Epithelial cell of proximal tubule (primary cell): ENCODE data around the gene P2RY14. TPM values are rescaled to one million over a fixed set of nuclear protein-coding genes. Genes with fewer than 3 reads are reported as not detected.

Experiments used
- DNase-seq: peaks from one replicate; pipeline ENCODE4 v3.0.0-alpha.2; 2011; ENCODE audit warnings: low read depth
- H3K4me3 ChIP-seq: 2 replicates; pipeline ENCODE4 v1.5.1; 2011; ENCODE audit warnings: low read depth, mild to moderate bottlenecking, low read length
- total RNA-seq: library from RNA; depleted of rRNA; stranded (reverse); fragments of >200 nt; gene quantifications from 2 replicates; pipeline ENCODE4 v1.2.3, GENCODE V29; 2015
- TF ChIP-seq, protein P1 (sequence below): conservative IDR thresholded peaks from 2 replicates; pipeline ENCODE4 v1.5.1; 2012; ENCODE audit warnings: low read depth, mild to moderate bottlenecking, low read length

Gene P2RY14
- total RNA-seq, 1 donor from 2014 or later: not detected

GRCh38 chr3:151290673-151291072 lies 12.3 kb upstream of the P2RY14 start:
- H3K4me3 ChIP-seq: no peak overlapping the region
- DNase-seq: no peak
- TF ChIP-seq, protein P1, sequence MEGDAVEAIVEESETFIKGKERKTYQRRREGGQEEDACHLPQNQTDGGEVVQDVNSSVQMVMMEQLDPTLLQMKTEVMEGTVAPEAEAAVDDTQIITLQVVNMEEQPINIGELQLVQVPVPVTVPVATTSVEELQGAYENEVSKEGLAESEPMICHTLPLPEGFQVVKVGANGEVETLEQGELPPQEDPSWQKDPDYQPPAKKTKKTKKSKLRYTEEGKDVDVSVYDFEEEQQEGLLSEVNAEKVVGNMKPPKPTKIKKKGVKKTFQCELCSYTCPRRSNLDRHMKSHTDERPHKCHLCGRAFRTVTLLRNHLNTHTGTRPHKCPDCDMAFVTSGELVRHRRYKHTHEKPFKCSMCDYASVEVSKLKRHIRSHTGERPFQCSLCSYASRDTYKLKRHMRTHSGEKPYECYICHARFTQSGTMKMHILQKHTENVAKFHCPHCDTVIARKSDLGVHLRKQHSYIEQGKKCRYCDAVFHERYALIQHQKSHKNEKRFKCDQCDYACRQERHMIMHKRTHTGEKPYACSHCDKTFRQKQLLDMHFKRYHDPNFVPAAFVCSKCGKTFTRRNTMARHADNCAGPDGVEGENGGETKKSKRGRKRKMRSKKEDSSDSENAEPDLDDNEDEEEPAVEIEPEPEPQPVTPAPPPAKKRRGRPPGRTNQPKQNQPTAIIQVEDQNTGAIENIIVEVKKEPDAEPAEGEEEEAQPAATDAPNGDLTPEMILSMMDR: peak; percentile 75

DNA sequence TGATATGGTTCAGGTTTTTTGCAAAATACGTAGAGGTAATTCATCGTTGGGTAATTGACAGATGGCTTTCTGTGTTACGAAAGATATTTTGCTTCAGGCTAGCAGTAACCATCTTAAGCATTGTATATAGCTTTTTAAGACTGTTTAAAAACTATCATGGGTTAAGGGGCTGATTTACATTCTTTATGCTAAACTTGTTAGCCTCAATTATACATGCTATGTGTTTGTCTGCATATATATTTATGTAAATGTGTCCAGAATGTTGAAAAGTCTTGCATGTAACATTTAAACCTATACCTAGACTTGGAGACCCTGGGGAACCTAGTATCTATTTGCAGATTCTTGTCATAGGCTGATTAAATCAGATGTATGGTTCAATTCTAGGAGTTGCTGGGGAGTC lies 11.1 kb upstream of the P2RY14 start:
- no peak for DNase-seq
- TF ChIP-seq, protein P1: no peak
- no peak overlapping the region for H3K4me3 ChIP-seq

- DNase-seq: no peak
- no peak overlapping the region for H3K4me3 ChIP-seq
- TF ChIP-seq, protein P1: no peak
Observed at GRCh38 chr3:151285940-151286339, 7.6 kb upstream of the P2RY14 start.

- no peak for DNase-seq
- no peak overlapping the region for H3K4me3 ChIP-seq
- TF ChIP-seq, protein P1: no peak
Observed at GRCh38 chr3:151283907-151284461, 5.6 kb upstream of the P2RY14 start.

GRCh38 chr3:151283387-151283786 lies 5.0 kb upstream of the P2RY14 start:
- H3K4me3 ChIP-seq: no peak overlapping the region
- TF ChIP-seq, protein P1: no peak
- DNase-seq: no peak

- DNase-seq: no peak
- no peak overlapping the region for H3K4me3 ChIP-seq
- TF ChIP-seq, protein P1: peak; percentile 65
Observed at GRCh38 chr3:151282921-151283320, 4.6 kb upstream of the P2RY14 start.

DNA sequence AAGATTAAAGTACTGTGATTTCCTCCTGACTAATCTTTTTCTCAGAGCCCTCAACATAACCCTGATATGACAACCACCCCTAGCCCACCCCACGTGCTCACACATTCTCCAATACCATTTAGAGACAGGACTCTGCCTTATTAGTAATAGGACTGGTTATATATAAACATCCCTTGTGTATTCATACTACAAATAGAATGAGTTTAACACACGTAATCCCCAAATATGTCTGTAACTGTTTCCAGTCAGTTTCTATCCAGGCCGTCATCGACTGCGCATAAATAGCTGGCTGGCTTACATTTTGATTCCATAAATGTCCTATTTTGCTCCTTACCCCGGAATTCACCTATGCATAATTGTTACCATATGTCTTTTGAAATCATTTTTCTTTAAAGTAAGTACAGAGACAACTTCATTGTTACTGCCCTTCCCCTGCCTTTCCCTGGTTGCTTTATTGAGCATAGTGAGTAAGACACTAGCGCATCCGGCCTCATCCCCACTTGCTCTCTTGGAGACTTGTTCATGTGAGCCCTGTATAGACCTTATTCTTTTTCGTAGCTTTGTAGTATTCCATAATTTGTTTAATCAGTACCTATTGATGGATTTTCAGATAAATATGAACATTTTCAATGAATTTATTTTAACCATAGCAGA lies 3.5 kb upstream of the P2RY14 start:
- H3K4me3 ChIP-seq: no peak overlapping the region
- TF ChIP-seq, protein P1: no peak
- no peak for DNase-seq
